Liver (tissue), 9 donors: ENCODE results near the gene SBK3. TPM values are rescaled to one million over a fixed set of nuclear protein-coding genes. Genes with fewer than 3 reads are reported as not detected.

Source experiments
- DNase-seq: peaks from one replicate; pipeline ENCODE4 v3.0.0-alpha.2; 2017; ENCODE audit warnings: low spot score
- H3K27ac ChIP-seq, 2 donors: one replicate each; pipeline ENCODE4 v1.7.0; 2013; ENCODE audit warnings: inconsistent platforms in 2 of 2, low read length in 2 of 2, control low read depth in 1 of 2, low read depth in 1 of 2, mild to moderate bottlenecking in 1 of 2
- H3K27me3 ChIP-seq, 4 donors: one replicate each; pipeline versions ENCODE4 v1.6.1 to v1.7.0; 2013; ENCODE audit warnings: low read length in 3 of 4, inconsistent platforms in 1 of 4, mild to moderate bottlenecking in 1 of 4, moderate library complexity in 1 of 4; ENCODE audit not compliant: control insufficient read depth in 4 of 4, insufficient read depth in 4 of 4
- H3K36me3 ChIP-seq, 4 donors: one replicate each; pipeline versions ENCODE4 v1.6.1 to v1.7.0; 2013; ENCODE audit warnings: low read length in 3 of 4, mild to moderate bottlenecking in 3 of 4, low read depth in 1 of 4, moderate library complexity in 1 of 4; ENCODE audit not compliant: control insufficient read depth in 4 of 4, insufficient read depth in 3 of 4
- H3K4me1 ChIP-seq, 4 donors: one replicate each; pipeline versions ENCODE4 v1.6.1 to v1.7.0; 2013; ENCODE audit warnings: low read length in 3 of 4, mild to moderate bottlenecking in 3 of 4, moderate library complexity in 1 of 4; ENCODE audit not compliant: control insufficient read depth in 4 of 4, insufficient read depth in 4 of 4
- H3K4me3 ChIP-seq, 3 donors: one replicate each; pipeline versions ENCODE4 v1.6.1 to v1.7.0; 2013; ENCODE audit warnings: low read length in 3 of 3, control low read depth in 1 of 3, low read depth in 1 of 3, mild to moderate bottlenecking in 1 of 3
- H3K9ac ChIP-seq, 2 donors: one replicate each; pipeline ENCODE4 v1.7.0; 2013; ENCODE audit warnings: low read length in 2 of 2, mild to moderate bottlenecking in 2 of 2, moderate library complexity in 2 of 2, control low read depth in 1 of 2, low read depth in 1 of 2
- H3K9me3 ChIP-seq, 4 donors: one replicate each; pipeline versions ENCODE4 v1.6.1 to v1.7.0; 2013; ENCODE audit warnings: low read length in 3 of 4; ENCODE audit not compliant: control insufficient read depth in 4 of 4
- EGR1 ChIP-seq, 2 donors: IDR thresholded peaks; 2 replicates each; pipeline ENCODE4 v1.6.1; 2016 to 2018; ENCODE audit warnings: antibody characterized with exemption in 2 of 2, low read depth in 2 of 2
- FOXA1 ChIP-seq: IDR thresholded peaks from 2 replicates; pipeline ENCODE4 v1.6.1; 2016; ENCODE audit warnings: antibody characterized with exemption
- FOXA2 ChIP-seq: IDR thresholded peaks from 2 replicates; pipeline ENCODE4 v1.6.1; 2016; ENCODE audit warnings: antibody characterized with exemption
- GABPA ChIP-seq, 2 donors: IDR thresholded peaks in 1 of 2; conservative IDR thresholded peaks in 1 of 2; 2 replicates each; pipeline ENCODE4 v1.6.1; 2016; ENCODE audit warnings: antibody characterized with exemption in 2 of 2, mild to moderate bottlenecking in 1 of 2, moderate library complexity in 1 of 2
- HNF4A ChIP-seq, 2 donors: conservative IDR thresholded peaks; 2 replicates each; pipeline ENCODE4 v1.6.1; 2016; ENCODE audit warnings: antibody characterized with exemption in 2 of 2, mild to moderate bottlenecking in 2 of 2
- HNF4G ChIP-seq: IDR thresholded peaks from 2 replicates; pipeline ENCODE4 v1.6.1; 2016; ENCODE audit warnings: antibody characterized with exemption
- JUND ChIP-seq, 2 donors: IDR thresholded peaks; 2 replicates each; pipeline ENCODE4 v1.6.1; 2016; ENCODE audit warnings: antibody characterized with exemption in 2 of 2
- NR2F2 ChIP-seq: IDR thresholded peaks from 2 replicates; pipeline ENCODE4 v1.6.1; 2016; ENCODE audit warnings: antibody characterized with exemption
- RAD21 ChIP-seq, 2 donors: IDR thresholded peaks; 2 replicates each; pipeline ENCODE4 v1.6.1; 2016; ENCODE audit warnings: antibody characterized with exemption in 2 of 2, mild to moderate bottlenecking in 2 of 2
- REST ChIP-seq: IDR thresholded peaks from 2 replicates; pipeline ENCODE4 v1.6.1; 2016; ENCODE audit warnings: antibody characterized with exemption, mild to moderate bottlenecking
- SP1 ChIP-seq: IDR thresholded peaks from 2 replicates; pipeline ENCODE4 v1.6.1; 2018; ENCODE audit warnings: antibody characterized with exemption, mild to moderate bottlenecking
- TAF1 ChIP-seq: conservative IDR thresholded peaks from 2 replicates; pipeline ENCODE4 v1.6.1; 2016; ENCODE audit warnings: antibody characterized with exemption, mild to moderate bottlenecking
- YY1 ChIP-seq: IDR thresholded peaks from 2 replicates; pipeline ENCODE4 v1.6.1; 2016; ENCODE audit warnings: antibody characterized with exemption, mild to moderate bottlenecking
- ZBTB33 ChIP-seq: IDR thresholded peaks from 2 replicates; pipeline ENCODE4 v1.6.1; 2016; ENCODE audit warnings: antibody characterized with exemption
- WGBS: extraction: QIAGEN DNeasy Blood & Tissue Kit; methylation state at CpG from one replicate; pipeline ENCODE4 v1.1.7; 2013; 5-methylcytosine and 5-hydroxymethylcytosine counted together
- polyA plus RNA-seq, 2 donors: library from polyadenylated mRNA; stranded (reverse) in 1 of 2; unstranded in 1 of 2; fragments of 200-250 nt in 1 of 2; fragments of >200 nt in 1 of 2; fragmentation: Nextera tagmentation in 1 of 2; extraction: Ambion mirVana in 1 of 2; gene quantifications; one replicate each; pipeline versions ENCODE4 v1.2.1 to v1.2.3, GENCODE V29; 2013 to 2015
- total RNA-seq, 2 donors: library from RNA; depleted of rRNA; stranded (reverse); fragments of >200 nt; gene quantifications; one replicate each; pipeline ENCODE4 v1.2.3, GENCODE V29; 2014
- TF ChIP-seq, protein P1 (sequence below): IDR thresholded peaks from 2 replicates; pipeline ENCODE4 v1.6.1; 2016; ENCODE audit warnings: antibody characterized with exemption
- TF ChIP-seq, protein P2 (sequence below): IDR thresholded peaks from 2 replicates; pipeline ENCODE4 v1.6.1; 2016; ENCODE audit warnings: antibody characterized with exemption
- TF ChIP-seq, protein P3 (sequence below): fragments of 150-350 bp; IDR thresholded peaks from 2 replicates; pipeline ENCODE4 v1.5.1; 2017; ENCODE audit warnings: improper control_type of control experiment, low read depth, low read length; ENCODE audit not compliant: missing input control
- donor health status: healthy.
- donor health status: healthy.
- donor health status: healthy.
- donor health status: healthy.
- donor health status: healthy.

SBK3 gene
- total and polyA plus RNA-seq, 4 donors: 0.03 TPM; not detected in 3

GRCh38 chr19:55503157-55503501 is 42.2 kb downstream of the SBK3 start (continued):
- TF ChIP-seq HNF4G (no peak), FOXA2 (no peak), JUND (IDR thresholded peaks at IDR 0.05) (no peak), TAF1 (no peak), HNF4A (conservative IDR thresholded peaks at IDR 0.05) (no peak), RAD21 (IDR thresholded peaks at IDR 0.05) (no peak), EGR1 (IDR thresholded peaks at IDR 0.05; ENCODE audit: low read depth in 2 of 2) (no peak), YY1 (no peak), NR2F2 (no peak)
- TF ChIP-seq, protein P1, sequence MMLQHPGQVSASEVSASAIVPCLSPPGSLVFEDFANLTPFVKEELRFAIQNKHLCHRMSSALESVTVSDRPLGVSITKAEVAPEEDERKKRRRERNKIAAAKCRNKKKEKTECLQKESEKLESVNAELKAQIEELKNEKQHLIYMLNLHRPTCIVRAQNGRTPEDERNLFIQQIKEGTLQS: no peak
- TF ChIP-seq, protein P2, sequence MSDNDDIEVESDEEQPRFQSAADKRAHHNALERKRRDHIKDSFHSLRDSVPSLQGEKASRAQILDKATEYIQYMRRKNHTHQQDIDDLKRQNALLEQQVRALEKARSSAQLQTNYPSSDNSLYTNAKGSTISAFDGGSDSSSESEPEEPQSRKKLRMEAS: no peak

GRCh38 chr19:55502197-55502952 is 43.0 kb downstream of the SBK3 start:
- Histone ChIP-seq H3K9me3 (no peaks in the 10 kb centered on the region), H3K9ac (no peak overlapping the region), H3K36me3 (no peaks in the 10 kb centered on the region), H3K27ac (no peak overlapping the region), H3K27me3 (no peaks in the 10 kb centered on the region), H3K4me3 (no peak overlapping the region), H3K4me1 (peaks cover 0 to 6% (median 3%) of the 10 kb centered on the region in 4 donors)
- TF ChIP-seq, protein P3, sequence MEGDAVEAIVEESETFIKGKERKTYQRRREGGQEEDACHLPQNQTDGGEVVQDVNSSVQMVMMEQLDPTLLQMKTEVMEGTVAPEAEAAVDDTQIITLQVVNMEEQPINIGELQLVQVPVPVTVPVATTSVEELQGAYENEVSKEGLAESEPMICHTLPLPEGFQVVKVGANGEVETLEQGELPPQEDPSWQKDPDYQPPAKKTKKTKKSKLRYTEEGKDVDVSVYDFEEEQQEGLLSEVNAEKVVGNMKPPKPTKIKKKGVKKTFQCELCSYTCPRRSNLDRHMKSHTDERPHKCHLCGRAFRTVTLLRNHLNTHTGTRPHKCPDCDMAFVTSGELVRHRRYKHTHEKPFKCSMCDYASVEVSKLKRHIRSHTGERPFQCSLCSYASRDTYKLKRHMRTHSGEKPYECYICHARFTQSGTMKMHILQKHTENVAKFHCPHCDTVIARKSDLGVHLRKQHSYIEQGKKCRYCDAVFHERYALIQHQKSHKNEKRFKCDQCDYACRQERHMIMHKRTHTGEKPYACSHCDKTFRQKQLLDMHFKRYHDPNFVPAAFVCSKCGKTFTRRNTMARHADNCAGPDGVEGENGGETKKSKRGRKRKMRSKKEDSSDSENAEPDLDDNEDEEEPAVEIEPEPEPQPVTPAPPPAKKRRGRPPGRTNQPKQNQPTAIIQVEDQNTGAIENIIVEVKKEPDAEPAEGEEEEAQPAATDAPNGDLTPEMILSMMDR: no peak
- 83% methylated on average over 9 of the region's 9 CpGs for WGBS
- DNase-seq: no peak

GRCh38 chr19:55500368-55500952 is 44.9 kb downstream of the SBK3 start:
- no peaks in the 10 kb centered on the region for H3K27me3 ChIP-seq
- DNase-seq: no peak
- no peaks in the 10 kb centered on the region for H3K36me3 ChIP-seq
- no peak overlapping the region for H3K9ac ChIP-seq
- peaks cover 0 to 6% (median 3%) of the 10 kb centered on the region in 4 donors for H3K4me1 ChIP-seq
- no peaks in the 10 kb centered on the region for H3K9me3 ChIP-seq
- WGBS: 94% methylated on average over 26 of the region's 26 CpGs
- no peak overlapping the region for H3K4me3 ChIP-seq
- no peak overlapping the region for H3K27ac ChIP-seq
- TF ChIP-seq NR2F2 (no peak), TAF1 (no peak), FOXA1 (no peak), SP1 (no peak), GABPA (IDR thresholded peaks at IDR 0.05 in 1 of 2, conservative IDR thresholded peaks at IDR 0.05 in 1 of 2) (no peak), ZBTB33 (no peak), FOXA2 (no peak), REST (no peak), RAD21 (IDR thresholded peaks at IDR 0.05) (no peak), HNF4A (conservative IDR thresholded peaks at IDR 0.05) (no peak), EGR1 (IDR thresholded peaks at IDR 0.05; ENCODE audit: low read depth in 2 of 2) (no peak), YY1 (no peak), HNF4G (no peak), JUND (IDR thresholded peaks at IDR 0.05) (no peak)
- TF ChIP-seq, protein P1: no peak
- TF ChIP-seq, protein P2: no peak
- TF ChIP-seq, protein P3: no peak
